Activated naive CD4-positive, alpha-beta T cell treated with anti-CD3 and anti-CD28 coated beads, Interleukin-2, amount 50 U/mL, for 16 hours (primary cell): ENCODE data around the gene AAMDC.
A peak's percentile ranks its signal among the peaks of the same experiment; 100 is the strongest.

Experiments used
- DNase-seq: peaks from one replicate; pipeline ENCODE4 v3.0.0-alpha.2; 2020

AAMDC gene

GRCh38 chr11:77820565-77821348, at the start of gene AAMDC, which contains the start of gene RSF1:
TSS of gene AAMDC (plus strand) at chr11:77821144. CDS start at chr11:77842497, 21,353 bp downstream.
TSS of gene RSF1 (minus strand) at chr11:77820722. CDS start at chr11:77820714, 8 bp downstream.
- peak; percentile 96 for DNase-seq

GRCh38 chr11:77775936-77776335, 45.0 kb upstream of the AAMDC start:
- DNase-seq = no peak

- no peak for DNase-seq
These were observed 44.5 kb upstream of the AAMDC start for GRCh38 chr11:77776455-77776854.

GRCh38 chr11:77778118-77778517, 42.8 kb upstream of the AAMDC start:
- DNase-seq = no peak

- DNase-seq = no peak
These were observed 42.4 kb upstream of the AAMDC start for GRCh38 chr11:77778549-77778948.

GRCh38 chr11:77779935-77780334, 41.0 kb upstream of the AAMDC start:
- no peak for DNase-seq

GRCh38 chr11:77783025-77783424, 37.9 kb upstream of the AAMDC start:
- DNase-seq = no peak

- DNase-seq = no peak
These were observed 36.4 kb upstream of the AAMDC start for GRCh38 chr11:77784572-77784971.

GRCh38 chr11:77789061-77789730, 31.7 kb upstream of the AAMDC start:
- DNase-seq = no peak

GRCh38 chr11:77789731-77790476, 31.0 kb upstream of the AAMDC start:
- DNase-seq = no peak

GRCh38 chr11:77791301-77791700, 29.6 kb upstream of the AAMDC start:
- no peak for DNase-seq

- no peak for DNase-seq
These were observed 27.0 kb upstream of the AAMDC start for GRCh38 chr11:77793972-77794371.

- DNase-seq = no peak
These were observed 21.6 kb upstream of the AAMDC start for GRCh38 chr11:77799338-77799737.

GRCh38 chr11:77800449-77800848, 20.5 kb upstream of the AAMDC start:
- no peak for DNase-seq

- no peak for DNase-seq
These were observed 19.5 kb upstream of the AAMDC start for GRCh38 chr11:77801477-77801876.

GRCh38 chr11:77806415-77806814, 14.5 kb upstream of the AAMDC start:
- DNase-seq = no peak

GRCh38 chr11:77806993-77807392, 14.0 kb upstream of the AAMDC start:
- no peak for DNase-seq

- no peak for DNase-seq
These were observed 7.7 kb upstream of the AAMDC start for GRCh38 chr11:77813256-77813655.

GRCh38 chr11:77814848-77815247, 6.1 kb upstream of the AAMDC start:
- no peak for DNase-seq

- DNase-seq = no peak
These were observed 5.5 kb upstream of the AAMDC start for GRCh38 chr11:77815459-77815858.

GRCh38 chr11:77819411-77819920, 1.5 kb upstream of the AAMDC start:
- peak; percentile 86 for DNase-seq

GRCh38 chr11:77819921-77820564, 901 bp upstream of the AAMDC start:
- peak; percentile 39 for DNase-seq

GRCh38 chr11:77821349-77821851, 456 bp downstream of the AAMDC start:
- peak; percentile 19 for DNase-seq
